GM23338 (cell line): ENCODE results near the gene ZIC5. TPM values are rescaled to one million over a fixed set of nuclear protein-coding genes. Genes with fewer than 3 reads are reported as not detected.

Source experiments
- ATAC-seq: fragments of 200-7000 bp; cut with Tn5 transposase; 3 replicates; pipeline ENCODE4 v1.9.1; 2020
- DNase-seq: peaks from one replicate; pipeline ENCODE4 v3.0.0-alpha.2; 2015; ENCODE audit warnings: low spot score
- H2AFZ ChIP-seq: fragments of 200-600 bp; sonication (generic); 2 replicates; pipeline ENCODE4 v1.8.0; 2016; ENCODE audit warnings: antibody characterized with exemption, mild to moderate bottlenecking, moderate library complexity
- H3F3A ChIP-seq: fragments of 200-600 bp; sonication (generic); replicated peaks from 2 replicates; pipeline ENCODE4 v1.8.0; 2017; ENCODE audit warnings: antibody characterized with exemption, mixed run types, low read depth
- H3K27ac ChIP-seq: fragments of 200-600 bp; sonication (generic); 2 replicates; pipeline ENCODE4 v1.6.1; 2016; ENCODE audit warnings: low read depth
- H3K27me3 ChIP-seq: fragments of 200-600 bp; sonication (generic); 2 replicates; pipeline ENCODE4 v1.8.0; 2016; ENCODE audit warnings: mild to moderate bottlenecking, mixed run types, moderate library complexity; ENCODE audit not compliant: insufficient read depth
- H3K36me3 ChIP-seq: fragments of 200-600 bp; sonication (generic); 2 replicates; pipeline ENCODE4 v1.8.0; 2016; ENCODE audit warnings: mild to moderate bottlenecking; ENCODE audit not compliant: insufficient read depth
- H3K4me1 ChIP-seq: fragments of 200-600 bp; sonication (generic); 2 replicates; pipeline ENCODE4 v1.8.0; 2016; ENCODE audit warnings: mild to moderate bottlenecking, moderate library complexity; ENCODE audit not compliant: insufficient read depth
- H3K4me2 ChIP-seq: fragments of 200-600 bp; sonication (generic); 2 replicates; pipeline ENCODE4 v1.7.1; 2017; ENCODE audit warnings: mixed run types
- H3K4me3 ChIP-seq: fragments of 200-600 bp; sonication (generic); 2 replicates; pipeline ENCODE4 v1.6.1; 2016; ENCODE audit warnings: mixed run types
- H3K79me2 ChIP-seq: fragments of 200-600 bp; sonication (generic); replicated peaks from 2 replicates; pipeline ENCODE4 v1.8.0; 2017; ENCODE audit warnings: mild to moderate bottlenecking; ENCODE audit not compliant: insufficient read depth
- H3K9me2 ChIP-seq: fragments of 200-600 bp; sonication (generic); 2 replicates; pipeline ENCODE4 v1.8.0; 2017; ENCODE audit not compliant: insufficient read depth
- H4K20me1 ChIP-seq: fragments of 200-600 bp; sonication (generic); replicated peaks from 2 replicates; pipeline ENCODE4 v1.8.0; 2017; ENCODE audit warnings: mild to moderate bottlenecking; ENCODE audit not compliant: insufficient read depth
- H3K27ac Mint-ChIP-seq: 2 replicates; pipeline ENCODE4 v1.8.0; 2020; ENCODE audit warnings: inconsistent platforms, mild to moderate bottlenecking, moderate library complexity, mixed read lengths
- H3K27me3 Mint-ChIP-seq: 3 replicates; pipeline ENCODE4 v1.8.0; 2022; ENCODE audit warnings: low read depth, mild to moderate bottlenecking, moderate library complexity, mixed read lengths, inconsistent platforms; ENCODE audit not compliant: insufficient read depth, poor library complexity
- H3K36me3 Mint-ChIP-seq: 3 replicates; pipeline ENCODE4 v1.8.0; 2021; ENCODE audit warnings: low read depth, mild to moderate bottlenecking, inconsistent platforms, moderate library complexity, mixed read lengths
- H3K4me1 Mint-ChIP-seq: 3 replicates; pipeline ENCODE4 v1.8.0; 2020; ENCODE audit warnings: mild to moderate bottlenecking, inconsistent platforms, mixed read lengths
- H3K4me3 Mint-ChIP-seq: 3 replicates; pipeline ENCODE4 v1.8.0; 2021; ENCODE audit warnings: moderate library complexity, mild to moderate bottlenecking, inconsistent platforms, mixed read lengths
- H3K9me3 Mint-ChIP-seq: 3 replicates; pipeline ENCODE4 v1.8.0; 2020; ENCODE audit warnings: moderate library complexity, mild to moderate bottlenecking, inconsistent platforms, mixed read lengths
- EZH2 ChIP-seq: fragments of 200-600 bp; sonication (generic); IDR thresholded peaks from one replicate; pipeline ENCODE4 v1.8.0; 2017; ENCODE audit warnings: antibody characterized with exemption, mild to moderate bottlenecking, low read depth; ENCODE audit not compliant: unreplicated experiment
- NANOG ChIP-seq: IDR thresholded peaks from 2 replicates; pipeline ENCODE4 v1.6.1; 2016; ENCODE audit warnings: antibody characterized with exemption, borderline replicate concordance
- POLR2AphosphoS5 ChIP-seq: IDR thresholded peaks from 2 replicates; pipeline ENCODE4 v1.6.1; 2016; ENCODE audit warnings: antibody characterized with exemption, low read depth
- ZNF114 ChIP-seq: fragments of 250-450 bp; sonication (Bioruptor Pico); IDR thresholded peaks from 2 replicates; pipeline ENCODE4 v1.5.0; 2020; ENCODE audit warnings: mild to moderate bottlenecking, moderate library complexity
- polyA plus RNA-seq: library from polyadenylated mRNA; unstranded; fragments of >200 nt; fragmentation: Nextera tagmentation; extraction: Ambion mirVana; gene quantifications from 2 replicates; pipeline ENCODE4 v1.2.1, GENCODE V29; 2016
- total RNA-seq: library from RNA; depleted of rRNA; stranded (reverse); fragments of >200 nt; shearing (Covaris generic); gene quantifications from 2 replicates; pipeline ENCODE4 v1.2.3, GENCODE V29; 2014
- TF ChIP-seq, protein P1 (sequence below): fragments of 250-450 bp; sonication (Bioruptor Pico); IDR thresholded peaks from 2 replicates; pipeline ENCODE4 v1.5.0; 2020; ENCODE audit warnings: mild to moderate bottlenecking, moderate library complexity
- TF ChIP-seq, protein P2 (sequence below): IDR thresholded peaks from 2 replicates; pipeline ENCODE4 v1.6.1; 2016; ENCODE audit warnings: antibody characterized with exemption
- TF ChIP-seq, protein P3 (sequence below): IDR thresholded peaks from one replicate; pipeline ENCODE4 v1.6.1; 2018; ENCODE audit warnings: antibody characterized with exemption; ENCODE audit not compliant: unreplicated experiment

ZIC5 gene
- total and polyA plus RNA-seq, 2 experiments from 2014 or later: 14.1 to 28.0 TPM

DNA sequence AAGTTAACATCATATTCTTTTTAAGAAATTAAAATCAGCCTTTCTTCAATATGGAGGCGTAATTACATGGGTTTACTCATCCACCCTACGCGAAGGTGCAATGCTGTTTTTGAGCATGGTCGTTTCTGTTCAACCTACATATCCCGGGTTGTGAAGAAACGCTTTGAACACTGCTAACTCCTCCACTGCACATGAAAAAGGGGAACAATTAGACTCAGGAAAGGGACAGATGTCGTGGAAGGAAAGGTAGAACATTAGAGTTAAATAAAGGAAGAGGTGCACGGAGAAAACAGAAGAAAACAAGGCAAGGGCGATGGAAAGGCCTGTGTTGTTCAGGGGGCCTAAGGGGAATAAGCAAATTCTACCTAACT, 4.1 kb downstream of the ZIC5 start:
- TF ChIP-seq, protein P1, sequence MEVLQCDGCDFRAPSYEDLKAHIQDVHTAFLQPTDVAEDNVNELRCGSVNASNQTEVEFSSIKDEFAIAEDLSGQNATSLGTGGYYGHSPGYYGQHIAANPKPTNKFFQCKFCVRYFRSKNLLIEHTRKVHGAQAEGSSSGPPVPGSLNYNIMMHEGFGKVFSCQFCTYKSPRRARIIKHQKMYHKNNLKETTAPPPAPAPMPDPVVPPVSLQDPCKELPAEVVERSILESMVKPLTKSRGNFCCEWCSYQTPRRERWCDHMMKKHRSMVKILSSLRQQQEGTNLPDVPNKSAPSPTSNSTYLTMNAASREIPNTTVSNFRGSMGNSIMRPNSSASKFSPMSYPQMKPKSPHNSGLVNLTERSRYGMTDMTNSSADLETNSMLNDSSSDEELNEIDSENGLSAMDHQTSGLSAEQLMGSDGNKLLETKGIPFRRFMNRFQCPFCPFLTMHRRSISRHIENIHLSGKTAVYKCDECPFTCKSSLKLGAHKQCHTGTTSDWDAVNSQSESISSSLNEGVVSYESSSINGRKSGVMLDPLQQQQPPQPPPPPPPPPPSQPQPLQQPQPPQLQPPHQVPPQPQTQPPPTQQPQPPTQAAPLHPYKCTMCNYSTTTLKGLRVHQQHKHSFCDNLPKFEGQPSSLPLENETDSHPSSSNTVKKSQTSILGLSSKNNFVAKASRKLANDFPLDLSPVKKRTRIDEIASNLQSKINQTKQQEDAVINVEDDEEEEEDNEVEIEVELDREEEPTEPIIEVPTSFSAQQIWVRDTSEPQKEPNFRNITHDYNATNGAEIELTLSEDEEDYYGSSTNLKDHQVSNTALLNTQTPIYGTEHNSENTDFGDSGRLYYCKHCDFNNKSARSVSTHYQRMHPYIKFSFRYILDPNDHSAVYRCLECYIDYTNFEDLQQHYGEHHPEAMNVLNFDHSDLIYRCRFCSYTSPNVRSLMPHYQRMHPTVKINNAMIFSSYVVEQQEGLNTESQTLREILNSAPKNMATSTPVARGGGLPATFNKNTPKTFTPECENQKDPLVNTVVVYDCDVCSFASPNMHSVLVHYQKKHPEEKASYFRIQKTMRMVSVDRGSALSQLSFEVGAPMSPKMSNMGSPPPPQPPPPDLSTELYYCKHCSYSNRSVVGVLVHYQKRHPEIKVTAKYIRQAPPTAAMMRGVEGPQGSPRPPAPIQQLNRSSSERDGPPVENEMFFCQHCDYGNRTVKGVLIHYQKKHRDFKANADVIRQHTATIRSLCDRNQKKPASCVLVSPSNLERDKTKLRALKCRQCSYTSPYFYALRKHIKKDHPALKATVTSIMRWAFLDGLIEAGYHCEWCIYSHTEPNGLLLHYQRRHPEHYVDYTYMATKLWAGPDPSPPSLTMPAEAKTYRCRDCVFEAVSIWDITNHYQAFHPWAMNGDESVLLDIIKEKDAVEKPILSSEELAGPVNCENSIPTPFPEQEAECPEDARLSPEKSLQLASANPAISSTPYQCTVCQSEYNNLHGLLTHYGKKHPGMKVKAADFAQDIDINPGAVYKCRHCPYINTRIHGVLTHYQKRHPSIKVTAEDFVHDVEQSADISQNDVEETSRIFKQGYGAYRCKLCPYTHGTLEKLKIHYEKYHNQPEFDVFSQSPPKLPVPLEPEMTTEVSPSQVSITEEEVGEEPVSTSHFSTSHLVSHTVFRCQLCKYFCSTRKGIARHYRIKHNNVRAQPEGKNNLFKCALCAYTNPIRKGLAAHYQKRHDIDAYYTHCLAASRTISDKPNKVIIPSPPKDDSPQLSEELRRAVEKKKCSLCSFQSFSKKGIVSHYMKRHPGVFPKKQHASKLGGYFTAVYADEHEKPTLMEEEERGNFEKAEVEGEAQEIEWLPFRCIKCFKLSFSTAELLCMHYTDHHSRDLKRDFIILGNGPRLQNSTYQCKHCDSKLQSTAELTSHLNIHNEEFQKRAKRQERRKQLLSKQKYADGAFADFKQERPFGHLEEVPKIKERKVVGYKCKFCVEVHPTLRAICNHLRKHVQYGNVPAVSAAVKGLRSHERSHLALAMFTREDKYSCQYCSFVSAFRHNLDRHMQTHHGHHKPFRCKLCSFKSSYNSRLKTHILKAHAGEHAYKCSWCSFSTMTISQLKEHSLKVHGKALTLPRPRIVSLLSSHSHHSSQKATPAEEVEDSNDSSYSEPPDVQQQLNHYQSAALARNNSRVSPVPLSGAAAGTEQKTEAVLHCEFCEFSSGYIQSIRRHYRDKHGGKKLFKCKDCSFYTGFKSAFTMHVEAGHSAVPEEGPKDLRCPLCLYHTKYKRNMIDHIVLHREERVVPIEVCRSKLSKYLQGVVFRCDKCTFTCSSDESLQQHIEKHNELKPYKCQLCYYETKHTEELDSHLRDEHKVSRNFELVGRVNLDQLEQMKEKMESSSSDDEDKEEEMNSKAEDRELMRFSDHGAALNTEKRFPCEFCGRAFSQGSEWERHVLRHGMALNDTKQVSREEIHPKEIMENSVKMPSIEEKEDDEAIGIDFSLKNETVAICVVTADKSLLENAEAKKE: no peak
- TF ChIP-seq ZNF114 (CRISPR knock-in tag) (no peak), POLR2AphosphoS5 (peak; percentile 20; the same call in 1 of the 2 replicates), NANOG (no peak), EZH2 (no peak)
- TF ChIP-seq, protein P2, sequence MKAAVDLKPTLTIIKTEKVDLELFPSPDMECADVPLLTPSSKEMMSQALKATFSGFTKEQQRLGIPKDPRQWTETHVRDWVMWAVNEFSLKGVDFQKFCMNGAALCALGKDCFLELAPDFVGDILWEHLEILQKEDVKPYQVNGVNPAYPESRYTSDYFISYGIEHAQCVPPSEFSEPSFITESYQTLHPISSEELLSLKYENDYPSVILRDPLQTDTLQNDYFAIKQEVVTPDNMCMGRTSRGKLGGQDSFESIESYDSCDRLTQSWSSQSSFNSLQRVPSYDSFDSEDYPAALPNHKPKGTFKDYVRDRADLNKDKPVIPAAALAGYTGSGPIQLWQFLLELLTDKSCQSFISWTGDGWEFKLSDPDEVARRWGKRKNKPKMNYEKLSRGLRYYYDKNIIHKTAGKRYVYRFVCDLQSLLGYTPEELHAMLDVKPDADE: no peak
- TF ChIP-seq, protein P3, sequence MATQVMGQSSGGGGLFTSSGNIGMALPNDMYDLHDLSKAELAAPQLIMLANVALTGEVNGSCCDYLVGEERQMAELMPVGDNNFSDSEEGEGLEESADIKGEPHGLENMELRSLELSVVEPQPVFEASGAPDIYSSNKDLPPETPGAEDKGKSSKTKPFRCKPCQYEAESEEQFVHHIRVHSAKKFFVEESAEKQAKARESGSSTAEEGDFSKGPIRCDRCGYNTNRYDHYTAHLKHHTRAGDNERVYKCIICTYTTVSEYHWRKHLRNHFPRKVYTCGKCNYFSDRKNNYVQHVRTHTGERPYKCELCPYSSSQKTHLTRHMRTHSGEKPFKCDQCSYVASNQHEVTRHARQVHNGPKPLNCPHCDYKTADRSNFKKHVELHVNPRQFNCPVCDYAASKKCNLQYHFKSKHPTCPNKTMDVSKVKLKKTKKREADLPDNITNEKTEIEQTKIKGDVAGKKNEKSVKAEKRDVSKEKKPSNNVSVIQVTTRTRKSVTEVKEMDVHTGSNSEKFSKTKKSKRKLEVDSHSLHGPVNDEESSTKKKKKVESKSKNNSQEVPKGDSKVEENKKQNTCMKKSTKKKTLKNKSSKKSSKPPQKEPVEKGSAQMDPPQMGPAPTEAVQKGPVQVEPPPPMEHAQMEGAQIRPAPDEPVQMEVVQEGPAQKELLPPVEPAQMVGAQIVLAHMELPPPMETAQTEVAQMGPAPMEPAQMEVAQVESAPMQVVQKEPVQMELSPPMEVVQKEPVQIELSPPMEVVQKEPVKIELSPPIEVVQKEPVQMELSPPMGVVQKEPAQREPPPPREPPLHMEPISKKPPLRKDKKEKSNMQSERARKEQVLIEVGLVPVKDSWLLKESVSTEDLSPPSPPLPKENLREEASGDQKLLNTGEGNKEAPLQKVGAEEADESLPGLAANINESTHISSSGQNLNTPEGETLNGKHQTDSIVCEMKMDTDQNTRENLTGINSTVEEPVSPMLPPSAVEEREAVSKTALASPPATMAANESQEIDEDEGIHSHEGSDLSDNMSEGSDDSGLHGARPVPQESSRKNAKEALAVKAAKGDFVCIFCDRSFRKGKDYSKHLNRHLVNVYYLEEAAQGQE: no peak
- H3K4me1 Mint-ChIP-seq: peaks cover 39% of the 10 kb centered on the region
- peak overlapping the region; percentile 85 for H3K4me2 ChIP-seq

More for the DNA sequence above, 4.1 kb downstream of the ZIC5 start:
- H2AFZ ChIP-seq: no peak overlapping the region
- peaks cover 57% of the 10 kb centered on the region for H3K27me3 ChIP-seq
- Mint-ChIP-seq H3K36me3 (peaks cover 60% of the 10 kb centered on the region), H3K27ac (peak overlapping the region; percentile 58), H3K27me3 (peaks cover 40% of the 10 kb centered on the region), H3K9me3 (peaks cover 4% of the 10 kb centered on the region; the same call in 2 of the 3 replicates), H3K4me3 (peak overlapping the region; percentile 88)
- peaks cover 52% of the 10 kb centered on the region for H3K79me2 ChIP-seq
- DNase-seq (no peak), ATAC-seq (no peak)
- peaks cover 21% of the 10 kb centered on the region for H3K36me3 ChIP-seq
- H3K4me1 ChIP-seq: peaks cover 52% of the 10 kb centered on the region
- peak overlapping the region; percentile 91 for H3K4me3 ChIP-seq
- no peak overlapping the region for H3K27ac ChIP-seq
- no peaks in the 10 kb centered on the region; the same call in 1 of the 2 replicates for H3F3A ChIP-seq
- H4K20me1 ChIP-seq: peaks cover 40% of the 10 kb centered on the region
- H3K9me2 ChIP-seq: no peaks in the 10 kb centered on the region
